Ectodermal cell (in vitro differentiated cells): ENCODE data around the gene SYNGR3.

Experiments
- H3K27ac ChIP-seq: 2 replicates; pipeline ENCODE4 v1.7.0; 2013; ENCODE audit warnings: mild to moderate bottlenecking, low read depth, low read length; ENCODE audit not compliant: insufficient read depth, poor library complexity, severe bottlenecking
- H3K27me3 ChIP-seq: 2 replicates; pipeline ENCODE4 v1.7.0; 2013; ENCODE audit warnings: mild to moderate bottlenecking, low read length; ENCODE audit not compliant: insufficient read depth, control insufficient read depth, poor library complexity, severe bottlenecking
- H3K36me3 ChIP-seq: one replicate; pipeline ENCODE4 v1.7.0; 2013; ENCODE audit warnings: low read length; ENCODE audit not compliant: control insufficient read depth, insufficient read depth
- H3K4me1 ChIP-seq: one replicate; pipeline ENCODE4 v1.7.0; 2013; ENCODE audit warnings: low read length; ENCODE audit not compliant: control insufficient read depth, insufficient read depth
- H3K4me3 ChIP-seq: 2 replicates; pipeline ENCODE4 v1.7.0; 2013; ENCODE audit warnings: low read depth, low read length, control low read depth; ENCODE audit not compliant: insufficient read depth
- H3K9me3 ChIP-seq: 2 replicates; pipeline ENCODE4 v1.7.0; 2013; ENCODE audit warnings: mild to moderate bottlenecking, low read length, moderate library complexity; ENCODE audit not compliant: control insufficient read depth
- WGBS, 2 experiments: methylation state at CpG; one replicate each; pipeline ENCODE4 v1.1.7; 2013; ENCODE audit warnings: missing lambda C conversion rate in 2 of 2; 5-methylcytosine and 5-hydroxymethylcytosine counted together

SYNGR3 gene

DNA sequence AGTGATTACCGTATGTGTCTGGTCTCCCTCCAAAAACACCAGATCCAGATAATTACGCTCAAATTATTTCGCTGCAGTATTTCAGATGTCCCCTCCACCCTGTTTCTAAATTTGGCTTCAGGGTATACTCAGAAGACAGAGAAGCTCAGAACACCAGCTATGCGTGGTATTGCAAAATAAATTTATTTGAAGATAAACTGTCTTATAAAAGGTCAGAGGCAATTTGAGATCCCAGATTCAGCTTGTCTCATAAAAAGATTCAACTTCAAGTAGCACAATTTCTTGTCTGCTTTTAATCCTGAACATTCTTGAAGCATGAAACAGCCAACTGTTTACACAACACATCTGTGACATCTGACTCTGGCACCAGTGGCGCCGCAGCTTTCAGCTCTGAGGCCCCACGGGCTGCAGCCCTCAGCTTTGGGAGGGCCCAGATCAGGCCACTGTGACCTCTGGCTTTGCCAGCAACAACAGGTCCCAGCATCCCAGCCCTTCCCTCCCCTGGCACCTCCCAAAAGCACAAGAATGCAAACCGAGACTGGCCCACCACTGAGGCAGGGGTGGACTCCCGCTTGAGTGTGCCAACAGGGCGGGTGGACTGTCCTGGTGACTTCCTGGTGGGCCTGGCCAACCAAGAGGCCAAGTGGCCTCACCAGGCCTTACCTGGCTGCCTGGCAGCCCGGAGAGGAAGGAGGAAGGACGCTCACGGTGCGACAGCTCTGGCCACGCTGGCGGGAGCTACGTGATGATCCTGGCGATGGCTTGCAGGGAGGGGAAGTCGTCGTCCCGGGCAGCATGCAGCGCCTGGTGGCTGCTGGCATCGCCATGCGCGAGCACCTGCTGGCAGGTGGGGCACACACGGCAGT lies 8.0 kb downstream of the SYNGR3 start:
- Histone ChIP-seq H3K36me3 (peaks cover 38% of the 10 kb centered on the region), H3K4me3 (no peak overlapping the region)
- 94 to 96% methylated on average over 26 of the region's 26 CpGs for WGBS, 2 experiments

GRCh38 chr16:1998360-1998835 lies 8.6 kb downstream of the SYNGR3 start:
- no peaks in the 10 kb centered on the region for H3K4me1 ChIP-seq
- H3K9me3 ChIP-seq, result no peaks in the 10 kb centered on the region
- H3K27ac ChIP-seq, result no peak overlapping the region
- peaks cover 39% of the 10 kb centered on the region for H3K36me3 ChIP-seq
- WGBS, 2 experiments, result 95 to 96% methylated on average over 27 of the region's 27 CpGs
- no peaks in the 10 kb centered on the region for H3K27me3 ChIP-seq
- H3K4me3 ChIP-seq, result no peak overlapping the region

More for the DNA sequence above, 8.0 kb downstream of the SYNGR3 start:
- Histone ChIP-seq H3K27ac (no peak overlapping the region), H3K27me3 (peaks cover 5% of the 10 kb centered on the region), H3K9me3 (no peaks in the 10 kb centered on the region), H3K4me1 (no peaks in the 10 kb centered on the region)

- WGBS, 2 experiments, result 95% methylated on average over 39 of the region's 39 CpGs
- Histone ChIP-seq H3K27ac (no peak overlapping the region), H3K9me3 (no peaks in the 10 kb centered on the region), H3K4me1 (peaks cover 2% of the 10 kb centered on the region), H3K4me3 (no peak overlapping the region), H3K36me3 (peaks cover 39% of the 10 kb centered on the region), H3K27me3 (no peaks in the 10 kb centered on the region)
Measured at GRCh38 chr16:1998852-1999801, 9.4 kb downstream of the SYNGR3 start.

GRCh38 chr16:1999866-2000514 lies 10.2 kb downstream of the SYNGR3 start:
- no peak overlapping the region for H3K4me3 ChIP-seq
- no peaks in the 10 kb centered on the region for H3K27me3 ChIP-seq
- H3K36me3 ChIP-seq, result peaks cover 39% of the 10 kb centered on the region
- WGBS, 2 experiments, result 95 to 96% methylated on average over 28 of the region's 28 CpGs
- peaks cover 9% of the 10 kb centered on the region for H3K4me1 ChIP-seq
- H3K9me3 ChIP-seq, result no peaks in the 10 kb centered on the region
- H3K27ac ChIP-seq, result no peak overlapping the region

DNA sequence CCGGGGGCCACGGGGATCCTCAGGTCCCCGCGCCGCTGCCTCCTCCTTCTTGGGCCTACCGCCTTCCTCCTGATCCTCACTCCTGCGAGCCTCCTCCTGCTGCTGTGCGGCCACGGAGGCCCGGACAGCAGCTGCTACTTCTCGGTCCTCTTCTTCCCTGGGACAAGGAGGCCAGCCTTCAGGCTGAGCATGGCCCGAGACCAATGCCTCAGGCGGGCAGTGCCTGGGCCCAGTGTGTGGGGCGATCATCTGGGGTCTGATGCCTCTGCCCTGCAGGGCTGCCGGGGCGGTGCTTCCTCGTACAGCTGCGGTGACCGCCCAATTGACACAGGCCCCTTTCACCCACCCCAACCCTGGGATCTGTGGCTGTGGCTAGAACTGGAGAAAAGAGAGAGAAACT lies 11.3 kb downstream of the SYNGR3 start:
- Histone ChIP-seq H3K36me3 (peaks cover 39% of the 10 kb centered on the region), H3K9me3 (no peaks in the 10 kb centered on the region), H3K27ac (no peak overlapping the region), H3K4me3 (no peak overlapping the region), H3K27me3 (no peaks in the 10 kb centered on the region), H3K4me1 (peaks cover 17% of the 10 kb centered on the region)
- WGBS, 2 experiments, result 95 to 96% methylated on average over 19 of the region's 19 CpGs

DNA sequence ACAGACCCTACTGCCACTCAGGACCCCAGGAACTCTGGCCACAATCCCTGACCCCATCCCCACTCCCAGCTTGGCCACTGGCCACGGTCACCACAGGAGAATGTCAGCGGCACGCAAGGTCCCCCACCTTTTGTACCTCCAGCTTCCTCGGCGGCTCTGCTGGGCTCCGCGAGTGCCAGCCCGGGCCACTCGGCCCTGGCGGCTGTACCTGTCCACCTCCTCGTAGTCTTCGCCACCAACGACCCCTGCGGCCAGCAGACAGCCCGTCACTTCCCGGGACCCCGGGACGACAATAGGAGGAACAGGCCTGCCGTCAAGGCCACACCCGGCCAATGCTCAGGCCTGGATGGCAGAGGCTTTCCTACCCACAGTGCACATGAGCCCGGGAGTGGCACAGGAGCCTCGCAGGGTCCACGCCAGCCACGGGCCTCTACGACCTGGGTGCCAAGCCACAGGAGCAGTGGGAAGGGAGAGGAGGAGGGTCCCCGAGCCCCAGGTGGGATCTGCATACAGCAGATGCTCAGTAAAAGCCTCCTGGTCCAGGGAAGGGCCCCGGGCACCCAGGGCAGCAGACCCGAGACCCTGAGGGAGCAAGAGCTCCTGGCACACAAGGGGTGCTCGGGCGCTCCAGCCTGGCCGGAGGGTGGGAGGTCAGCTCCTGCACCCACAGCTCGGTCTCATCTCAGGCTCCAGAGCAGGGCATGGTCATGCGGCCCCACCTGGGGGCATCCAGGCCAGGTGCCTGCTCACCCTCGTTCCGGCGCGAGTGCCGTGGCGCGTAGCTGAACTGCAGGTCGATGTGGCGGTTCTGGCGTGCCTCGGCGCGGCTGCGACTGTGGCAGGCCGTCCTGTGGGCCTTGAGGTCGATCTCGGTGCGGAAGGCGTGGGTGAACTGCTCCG lies 11.9 kb downstream of the SYNGR3 start:
- Histone ChIP-seq H3K4me1 (peaks cover 17% of the 10 kb centered on the region), H3K36me3 (peaks cover 39% of the 10 kb centered on the region), H3K9me3 (no peaks in the 10 kb centered on the region), H3K4me3 (no peak overlapping the region), H3K27ac (no peak overlapping the region), H3K27me3 (no peaks in the 10 kb centered on the region)
- 96% methylated on average over 53 of the region's 53 CpGs for WGBS, 2 experiments

DNA sequence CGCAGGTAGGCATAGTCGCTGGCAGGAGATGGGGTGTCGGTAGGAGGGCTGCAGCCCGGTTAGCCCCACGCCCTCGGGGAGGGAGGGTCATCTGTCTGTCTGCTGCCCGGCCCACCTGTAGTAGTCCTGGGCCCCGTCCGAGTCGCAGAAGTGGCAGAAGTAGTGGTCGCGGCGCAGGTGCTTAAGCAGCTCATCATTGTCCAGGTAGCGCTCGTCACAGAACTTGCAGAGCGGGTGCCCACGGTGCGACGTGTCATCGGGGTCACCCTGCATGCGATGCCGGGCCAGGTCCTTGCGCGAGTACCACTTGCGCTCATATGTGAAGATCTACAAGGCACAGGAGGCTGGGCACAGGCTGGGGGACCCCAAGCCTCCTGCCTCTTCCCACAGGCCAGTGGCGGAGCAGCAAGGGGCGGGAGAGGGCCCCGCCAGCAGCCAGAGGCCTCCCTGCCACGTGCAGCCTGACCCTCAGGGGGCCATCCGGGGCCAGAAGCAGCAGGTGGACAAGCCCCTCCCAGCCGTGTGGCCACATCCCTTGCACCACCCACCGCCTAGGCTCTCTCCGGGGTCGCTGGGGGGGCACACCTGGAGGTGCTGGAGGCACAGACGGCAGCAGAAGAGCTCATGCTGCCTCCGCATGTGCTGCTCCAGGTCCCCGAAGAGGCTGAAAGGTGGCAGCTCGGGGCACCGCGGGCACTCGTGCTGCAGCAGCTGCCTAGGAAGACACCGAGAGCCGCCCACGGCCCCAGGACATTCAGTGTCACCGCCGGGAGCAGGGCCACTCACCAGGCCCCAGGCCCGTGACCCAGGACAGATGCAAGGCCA lies 12.8 kb downstream of the SYNGR3 start:
- peaks cover 39% of the 10 kb centered on the region for H3K36me3 ChIP-seq

GRCh38 chr16:2003231-2003826 lies 13.6 kb downstream of the SYNGR3 start:
- WGBS, 2 experiments, result 94 to 95% methylated on average over 8 of the region's 8 CpGs
- Histone ChIP-seq H3K4me1 (peaks cover 27% of the 10 kb centered on the region), H3K36me3 (peaks cover 39% of the 10 kb centered on the region), H3K27ac (no peak overlapping the region), H3K9me3 (no peaks in the 10 kb centered on the region), H3K4me3 (no peak overlapping the region), H3K27me3 (no peaks in the 10 kb centered on the region)

More for the DNA sequence above, 12.8 kb downstream of the SYNGR3 start:
- H3K27ac ChIP-seq, result no peak overlapping the region
- H3K27me3 ChIP-seq, result no peaks in the 10 kb centered on the region
- H3K9me3 ChIP-seq, result no peaks in the 10 kb centered on the region
- 95 to 96% methylated on average over 47 of the region's 47 CpGs for WGBS, 2 experiments
- no peak overlapping the region for H3K4me3 ChIP-seq
- peaks cover 20% of the 10 kb centered on the region for H3K4me1 ChIP-seq
